Parathyroid adenoma (tissue), 2 donors: ENCODE measurements around the gene WNT7B.

Source experiments
- H2AFZ ChIP-seq: fragments of 300-600 bp; sonication (generic); one replicate; pipeline ENCODE4 v1.7.0; 2017; ENCODE audit warnings: antibody characterized with exemption, mild to moderate bottlenecking
- H3K27ac ChIP-seq: fragments of 300-600 bp; sonication (generic); one replicate; pipeline ENCODE4 v1.7.0; 2017
- H3K27me3 ChIP-seq: fragments of 300-600 bp; sonication (generic); one replicate; pipeline ENCODE4 v1.7.0; 2017; ENCODE audit warnings: low read length; ENCODE audit not compliant: control insufficient read depth, insufficient read depth
- H3K36me3 ChIP-seq: fragments of 300-600 bp; sonication (generic); one replicate; pipeline ENCODE4 v1.7.0; 2017; ENCODE audit warnings: low read length; ENCODE audit not compliant: control insufficient read depth, insufficient read depth
- H3K4me1 ChIP-seq: fragments of 300-600 bp; sonication (generic); one replicate; pipeline ENCODE4 v1.7.0; 2017; ENCODE audit warnings: control low read depth
- H3K4me2 ChIP-seq: fragments of 300-600 bp; sonication (generic); one replicate; pipeline ENCODE4 v1.7.0; 2017; ENCODE audit warnings: low read length
- H3K4me3 ChIP-seq: fragments of 300-600 bp; sonication (generic); one replicate; pipeline ENCODE4 v1.7.0; 2017; ENCODE audit warnings: low read depth, low read length
- H3K79me2 ChIP-seq: fragments of 300-600 bp; sonication (generic); one replicate; pipeline ENCODE4 v1.7.0; 2017; ENCODE audit warnings: control low read depth
- H3K9ac ChIP-seq: fragments of 300-600 bp; sonication (generic); one replicate; pipeline ENCODE4 v1.7.0; 2017; ENCODE audit warnings: mild to moderate bottlenecking
- H3K9me3 ChIP-seq: fragments of 300-600 bp; sonication (generic); one replicate; pipeline ENCODE4 v1.7.0; 2017; ENCODE audit warnings: low read length; ENCODE audit not compliant: control insufficient read depth
- CTCF ChIP-seq: fragments of 300-600 bp; sonication (generic); IDR thresholded peaks from one replicate; pipeline ENCODE4 v1.7.0; 2017; ENCODE audit warnings: antibody characterized with exemption, mild to moderate bottlenecking
- donor health status: primary hyperparathyroidism.

The WNT7B gene

DNA sequence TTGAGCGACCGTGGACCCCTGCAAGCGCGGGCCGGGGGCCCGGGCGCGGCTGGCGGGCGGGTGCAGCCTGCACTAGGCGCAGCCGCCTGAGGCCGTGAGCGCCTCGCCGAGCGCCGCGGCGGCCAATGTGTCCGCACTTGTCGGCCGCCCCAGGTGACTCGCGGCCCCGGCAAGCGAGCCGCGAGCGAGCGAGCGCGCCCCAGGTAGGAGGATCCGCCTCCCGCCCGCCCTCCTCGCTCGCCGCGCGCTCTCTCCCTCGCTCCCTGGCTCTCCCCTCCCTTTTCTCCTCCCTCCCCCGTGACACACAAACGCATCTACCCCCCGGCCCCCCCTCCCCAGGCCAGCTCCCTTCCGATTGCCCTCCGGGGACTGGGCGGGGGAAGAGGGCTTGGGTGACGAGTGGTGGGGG lies at the start of gene WNT7B:
WNT7B (minus strand) TSS at position 160 of the 409 bp plus-strand sequence. CDS start 408 bp downstream, outside the sequence.
- Histone ChIP-seq H3K4me1 (no peaks in the 10 kb centered on the region), H3K27ac (no peak within 1 kb of the TSS), H3K27me3 (no peaks in the 10 kb centered on the region), H3K9ac (no peak within 1 kb of the TSS), H3K4me2 (peak within 1 kb of the TSS; percentile 33), H3K79me2 (no peaks in the 10 kb centered on the region), H3K36me3 (no peaks in the 10 kb centered on the region), H2AFZ (no peak within 1 kb of the TSS), H3K9me3 (no peaks in the 10 kb centered on the region), H3K4me3 (no peak within 1 kb of the TSS)
- no peak for TF ChIP-seq CTCF

- Histone ChIP-seq H3K27me3 (no peaks in the 10 kb centered on the region), H3K36me3 (no peaks in the 10 kb centered on the region), H3K4me3 (no peak overlapping the region), H3K27ac (no peak overlapping the region), H3K4me2 (no peak overlapping the region), H3K4me1 (no peaks in the 10 kb centered on the region), H2AFZ (peak overlapping the region; percentile 72), H3K9ac (no peak overlapping the region), H3K9me3 (no peaks in the 10 kb centered on the region), H3K79me2 (no peaks in the 10 kb centered on the region)
- TF ChIP-seq CTCF: no peak
These were observed 49.3 kb upstream of the WNT7B start for GRCh38 chr22:46025973-46026898.

GRCh38 chr22:46025225-46025972 lies 48.4 kb upstream of the WNT7B start:
- H3K27me3 ChIP-seq: no peaks in the 10 kb centered on the region

GRCh38 chr22:46024136-46024840 lies 47.3 kb upstream of the WNT7B start:
- Histone ChIP-seq H3K9ac (no peak overlapping the region), H3K27me3 (no peaks in the 10 kb centered on the region), H3K36me3 (no peaks in the 10 kb centered on the region), H2AFZ (no peak overlapping the region), H3K79me2 (no peaks in the 10 kb centered on the region), H3K4me2 (no peak overlapping the region), H3K27ac (no peak overlapping the region), H3K4me3 (no peak overlapping the region), H3K9me3 (no peaks in the 10 kb centered on the region), H3K4me1 (no peaks in the 10 kb centered on the region)
- no peak for TF ChIP-seq CTCF

More at GRCh38 chr22:46025225-46025972, 48.4 kb upstream of the WNT7B start:
- Histone ChIP-seq H3K4me2 (no peak overlapping the region), H3K4me1 (no peaks in the 10 kb centered on the region), H3K36me3 (no peaks in the 10 kb centered on the region), H3K4me3 (no peak overlapping the region), H3K9ac (no peak overlapping the region), H3K27ac (no peak overlapping the region), H3K79me2 (no peaks in the 10 kb centered on the region), H3K9me3 (no peaks in the 10 kb centered on the region), H2AFZ (no peak overlapping the region)
- TF ChIP-seq CTCF: no peak
